GM21723 (cell line): ENCODE results near the gene RFX4.

ENCODE experiments used
- ATAC-seq: cut with Tn5 transposase; IDR thresholded peaks from one replicate; pipeline ENCODE4 v1.9.1; 2021; ENCODE audit warnings: mild to moderate bottlenecking, moderate library complexity; ENCODE audit not compliant: unreplicated experiment

RFX4 gene

DNA sequence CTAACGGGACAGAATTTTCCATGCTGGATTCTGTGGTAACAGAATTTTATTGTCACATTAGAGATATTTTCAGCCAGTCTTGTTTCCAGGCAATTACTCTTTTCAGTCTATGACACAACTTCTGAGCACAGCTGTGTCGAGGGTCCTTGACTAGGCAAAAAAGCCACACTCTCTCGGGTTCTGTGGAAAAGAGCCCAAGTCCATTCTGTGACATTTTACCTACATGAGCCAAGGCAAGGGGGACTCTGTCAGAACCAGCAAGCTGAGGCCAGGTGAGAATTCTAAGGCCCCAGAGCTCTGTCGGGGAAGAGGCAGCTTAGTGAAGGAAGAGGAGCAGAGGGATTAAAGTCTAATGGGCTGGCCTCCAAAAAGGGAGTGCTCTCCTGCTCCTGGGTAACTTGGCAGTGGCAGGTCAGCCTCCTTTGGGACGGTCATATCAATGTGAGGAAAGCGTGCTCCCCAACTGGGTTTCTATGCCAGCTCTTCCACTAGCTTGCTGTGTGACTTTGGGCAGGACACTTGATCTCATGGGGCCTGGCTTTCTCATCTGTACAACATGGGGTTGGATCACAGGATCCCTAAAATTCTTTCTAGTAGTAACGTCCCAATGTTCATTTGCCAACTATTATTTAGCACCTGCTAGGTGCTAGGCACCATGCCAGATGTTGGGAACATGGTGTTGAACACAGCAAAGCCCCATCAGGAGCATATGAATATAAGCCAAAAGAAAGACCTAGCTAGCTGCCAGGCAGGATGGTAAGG, 175.7 kb downstream of the RFX4 start:
- no peak for ATAC-seq

- ATAC-seq, result peak; percentile 30
These were observed 176.9 kb downstream of the RFX4 start for GRCh38 chr12:106759526-106760183.

- peak; percentile 99 for ATAC-seq
These were observed 177.4 kb downstream of the RFX4 start for GRCh38 chr12:106760184-106760531.

GRCh38 chr12:106764220-106764619, 181.4 kb downstream of the RFX4 start:
- ATAC-seq, result no peak

DNA sequence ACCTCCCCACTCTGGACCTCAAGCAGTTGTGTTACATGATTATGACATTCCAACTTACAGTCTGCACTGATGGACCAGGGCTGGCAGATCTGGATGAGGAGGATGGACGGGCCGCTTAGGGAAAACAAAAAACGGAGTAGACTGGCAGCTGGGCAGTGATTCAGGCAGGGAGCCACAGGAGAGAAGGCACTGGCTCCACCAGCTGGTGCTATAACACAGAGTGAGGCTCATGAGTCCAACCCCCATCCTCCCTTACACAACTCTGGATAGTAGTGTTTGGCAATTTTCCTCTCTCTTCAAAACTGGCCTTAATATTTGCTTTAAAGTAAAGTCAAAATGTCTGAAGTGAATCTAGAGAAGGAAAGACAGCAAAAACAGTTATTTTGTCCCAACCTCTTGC, 181.9 kb downstream of the RFX4 start:
- ATAC-seq, result no peak

GRCh38 chr12:106766393-106766826, 183.6 kb downstream of the RFX4 start:
- no peak for ATAC-seq

GRCh38 chr12:106767206-106767605, 184.4 kb downstream of the RFX4 start:
- ATAC-seq, result no peak

DNA sequence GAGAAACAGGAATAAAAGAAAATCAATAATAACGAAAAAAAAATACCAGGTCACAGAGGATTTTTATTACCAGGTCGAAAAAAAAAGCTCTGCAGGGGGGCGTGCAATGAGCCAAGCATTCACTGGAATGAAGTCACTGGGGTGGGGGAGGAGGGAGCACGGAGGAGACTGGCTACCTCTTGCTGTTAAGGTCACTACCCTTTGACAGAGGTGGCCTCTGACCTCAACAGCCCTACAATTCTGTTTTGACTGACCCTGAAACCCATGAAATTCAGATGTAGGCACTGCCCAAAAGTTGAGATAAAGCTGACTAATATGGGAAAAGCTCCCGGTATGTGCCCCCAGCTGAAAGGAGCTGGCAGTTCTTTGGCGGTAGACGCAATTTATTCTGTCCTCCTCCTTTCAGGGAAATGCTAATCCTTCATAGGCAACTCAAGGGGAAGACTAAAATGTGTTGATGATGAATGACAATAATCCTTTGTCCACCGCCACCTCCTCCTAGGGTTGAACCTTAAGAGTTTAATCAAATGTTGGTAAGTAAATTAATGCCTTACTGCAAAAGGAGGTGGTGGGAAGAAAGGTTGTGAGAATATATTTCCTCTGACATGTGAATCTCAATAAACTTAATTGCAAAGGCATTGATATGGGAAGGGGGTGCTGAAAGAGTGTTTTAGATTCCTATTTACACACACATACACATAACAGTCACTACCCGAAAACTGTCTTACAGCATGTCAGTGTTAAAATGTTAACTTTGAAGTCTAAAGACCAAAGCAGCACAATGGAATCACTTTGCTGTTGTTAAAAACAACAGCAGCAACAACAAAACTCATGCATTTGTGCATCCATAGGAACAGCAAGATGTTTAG, 185.4 kb downstream of the RFX4 start:
- ATAC-seq, result no peak

- ATAC-seq, result no peak
These were observed 186.3 kb downstream of the RFX4 start for GRCh38 chr12:106769078-106769477.

DNA sequence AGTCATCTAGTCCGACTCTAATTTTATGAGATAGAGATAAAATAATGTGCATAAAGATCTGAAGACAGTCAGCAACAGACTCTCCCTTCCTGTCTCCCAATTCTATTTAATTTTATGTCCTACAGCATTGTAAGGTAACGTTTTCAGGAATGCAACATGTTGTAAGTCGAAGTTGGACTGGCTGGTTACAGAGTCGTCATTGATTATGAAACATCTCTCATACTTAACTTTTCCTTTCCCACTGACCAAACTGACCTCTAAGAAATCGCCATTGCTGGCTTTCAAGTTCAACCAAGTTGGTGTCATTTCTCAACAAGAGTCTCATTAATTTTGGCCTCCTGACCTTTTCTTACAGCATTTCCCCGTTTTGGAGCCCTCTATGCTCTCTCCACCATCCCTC, 186.7 kb downstream of the RFX4 start:
- ATAC-seq, result no peak

DNA sequence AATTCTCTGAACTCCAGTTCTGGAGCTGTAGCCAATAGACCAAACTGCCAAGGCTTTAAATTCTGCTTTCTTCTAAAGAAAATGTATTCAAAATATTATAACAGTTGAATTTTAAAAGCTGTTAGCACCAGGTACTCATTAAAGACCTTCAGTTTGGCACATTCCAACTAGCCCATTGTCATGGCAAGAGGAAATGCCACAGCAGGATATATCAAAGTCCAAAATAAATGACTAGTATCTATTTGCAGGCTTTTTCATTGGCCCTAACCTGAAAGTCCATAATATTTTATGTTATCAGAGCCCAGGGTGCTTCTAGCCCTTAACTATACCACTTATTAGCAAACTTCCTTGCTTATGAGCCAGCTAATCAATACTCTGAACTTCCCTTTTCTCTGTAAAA, 188.6 kb downstream of the RFX4 start:
- no peak for ATAC-seq

DNA sequence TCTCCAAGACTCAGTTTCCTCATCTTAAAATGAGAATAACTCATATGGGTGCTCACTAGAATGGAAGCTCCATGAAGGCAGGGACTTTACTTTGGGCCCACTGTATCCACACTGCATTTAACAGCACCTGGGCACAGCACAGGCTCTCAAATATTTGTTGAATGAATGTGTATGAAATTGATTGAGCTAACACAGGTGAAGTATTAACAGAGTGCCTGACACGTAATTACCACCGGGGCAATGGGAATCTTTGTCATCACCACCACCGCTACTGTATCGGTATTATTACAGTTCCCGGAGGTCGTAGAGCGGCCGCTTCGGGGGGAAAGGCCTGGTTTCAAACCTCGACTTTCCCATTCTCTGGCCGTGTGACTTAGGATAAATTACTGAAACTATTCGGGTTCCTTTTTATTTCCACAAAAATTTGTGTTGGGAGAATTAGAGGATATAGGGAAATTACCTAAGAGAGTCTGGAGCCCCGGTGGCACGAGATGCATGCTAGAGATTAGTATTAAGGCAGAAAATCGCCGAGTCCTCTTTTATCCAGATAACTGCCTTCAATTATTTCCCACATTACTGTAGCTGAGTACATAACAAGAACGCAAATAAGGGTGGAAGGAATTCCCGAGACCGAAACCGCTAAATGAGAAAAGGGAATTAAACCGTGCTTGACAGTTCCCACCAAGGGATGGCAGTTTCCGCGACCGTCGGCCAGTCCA, 190.6 kb downstream of the RFX4 start:
- peak; percentile 3 for ATAC-seq

DNA sequence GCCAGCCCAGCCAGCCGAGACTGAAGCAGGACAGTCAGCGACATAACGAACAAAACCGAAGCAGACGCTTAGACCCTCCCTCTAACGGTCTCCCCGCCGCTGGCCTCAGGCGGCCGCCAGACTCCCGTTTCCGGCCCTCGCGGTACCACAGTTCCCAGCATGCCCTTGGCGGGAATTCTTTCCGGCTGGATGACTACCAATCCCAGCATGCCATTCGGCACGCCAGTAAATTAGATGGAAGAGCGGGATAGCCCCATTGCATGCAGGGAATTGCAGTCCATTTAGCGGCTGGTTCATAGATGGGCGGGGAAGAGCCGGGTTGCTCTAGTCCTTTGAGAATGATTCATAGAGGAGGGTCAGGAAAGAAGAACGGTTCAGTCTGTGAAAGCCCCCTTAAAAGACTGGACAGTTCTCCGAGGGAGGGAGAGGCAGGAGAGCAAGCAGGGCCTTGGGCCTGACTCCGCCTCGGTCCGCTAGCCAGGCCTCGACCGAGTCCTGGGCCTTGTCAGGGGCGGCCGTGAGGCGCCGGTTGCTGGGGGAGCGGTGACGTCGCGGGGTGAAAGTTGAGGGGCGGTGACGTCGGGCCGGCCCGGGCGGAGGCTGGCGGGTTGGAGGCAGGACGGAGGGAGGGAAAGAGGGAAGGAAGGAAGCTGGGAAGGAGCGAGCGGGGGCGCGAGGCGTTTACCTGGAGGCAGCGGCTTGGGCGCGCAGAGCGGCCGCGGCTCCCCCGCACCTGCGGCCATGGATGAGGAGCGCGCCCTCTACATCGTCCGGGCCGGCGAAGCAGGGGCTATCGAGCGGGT, 191.4 kb downstream of the RFX4 start, which contains the start of gene RIC8B:
TSS of gene RIC8B (plus strand) at position 678 of the 803 bp plus-strand sequence. CDS start at position 742, 64 bp downstream.
- peak; percentile 94 for ATAC-seq

- ATAC-seq, result peak; percentile 6
These were observed 192.2 kb downstream of the RFX4 start for GRCh38 chr12:106774808-106775524.

DNA sequence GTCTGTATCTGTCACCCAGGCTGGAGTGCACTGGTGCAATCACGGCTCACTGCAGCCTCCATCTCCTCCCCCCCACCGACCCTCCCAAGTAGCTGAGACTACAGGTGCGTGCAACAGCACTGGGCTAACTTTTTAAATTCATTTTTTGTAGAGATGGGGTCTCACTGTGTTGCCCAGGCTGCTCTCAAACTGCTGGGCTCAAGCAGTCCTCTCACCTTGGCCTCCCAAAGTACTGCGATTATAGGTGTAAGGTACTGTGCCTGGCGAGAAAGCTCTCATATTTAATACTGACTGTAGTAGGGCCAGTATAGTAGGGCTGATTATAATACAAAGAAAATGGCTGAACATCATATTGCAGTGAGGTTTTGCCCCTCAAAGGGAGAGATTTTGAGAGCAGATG, 194.1 kb downstream of the RFX4 start:
- ATAC-seq, result no peak

DNA sequence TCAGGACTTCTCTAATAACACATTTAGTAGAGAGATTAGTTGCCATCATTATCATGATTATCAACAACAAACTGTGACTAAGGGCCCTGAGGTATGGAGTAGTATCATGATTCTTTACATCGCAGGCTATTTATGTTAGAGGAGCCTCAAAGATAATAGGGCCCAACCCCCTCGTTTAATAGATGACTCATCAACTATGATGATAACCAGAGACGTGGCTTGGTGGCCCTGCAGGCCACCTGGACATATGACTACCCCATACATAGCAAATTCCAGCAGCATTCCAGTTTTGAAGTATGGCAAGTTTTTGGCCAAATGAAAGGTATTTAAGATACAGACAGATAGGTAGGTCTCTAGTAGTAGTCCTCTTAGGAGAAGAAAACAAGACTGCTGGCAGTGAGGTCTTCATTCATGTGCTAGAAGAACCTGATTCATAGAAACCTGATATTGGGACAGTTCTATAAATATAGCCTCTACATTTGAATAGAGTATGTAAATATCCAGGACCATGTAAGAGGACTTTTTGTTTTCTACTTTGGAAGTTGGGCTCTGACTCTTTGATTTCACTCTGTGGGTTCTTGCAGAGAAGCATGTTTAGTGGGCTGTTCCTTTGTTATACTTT, 197.3 kb downstream of the RFX4 start:
- ATAC-seq, result no peak

GRCh38 chr12:106782619-106783018, 199.8 kb downstream of the RFX4 start:
- no peak for ATAC-seq

DNA sequence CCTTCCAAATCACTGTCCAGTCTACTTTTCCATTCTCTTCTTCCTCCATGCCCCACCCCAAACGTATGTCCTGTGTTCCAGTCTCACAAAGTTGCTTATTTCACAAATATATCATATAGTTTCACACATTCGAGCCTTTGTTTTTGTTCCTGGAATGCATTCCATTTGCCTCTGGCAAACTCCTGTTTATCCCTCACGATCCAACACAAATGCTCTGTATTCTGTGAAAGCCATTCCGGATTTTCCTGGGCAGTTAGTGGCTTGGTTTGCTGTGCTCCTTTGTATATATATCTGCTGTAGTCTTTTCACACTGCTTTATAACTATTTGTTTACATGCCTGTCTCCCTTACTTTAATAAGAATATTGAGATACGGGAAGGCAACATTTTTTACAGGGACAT, 200.7 kb downstream of the RFX4 start:
- no peak for ATAC-seq

- no peak for ATAC-seq
These were observed 207.2 kb downstream of the RFX4 start for GRCh38 chr12:106790020-106790419.
